Peyer's patch (tissue), 4 donors: ENCODE measurements around the gene ZNF350.

ENCODE experiments used
- CTCF ChIP-seq, 6 experiments: fragments of 450-650 bp in 4 of 6; fragments of 200-600 bp in 2 of 6; sonication (generic) in 1 of 6; IDR thresholded peaks; one replicate each; pipeline ENCODE4 v1.5.1; 2017 to 2019; ENCODE audit warnings: antibody characterized with exemption in 6 of 6, mild to moderate bottlenecking in 3 of 6, moderate library complexity in 1 of 6
- POLR2A ChIP-seq, 2 donors: fragments of 450-650 bp; IDR thresholded peaks; one replicate each; pipeline ENCODE4 v1.5.1; 2017; ENCODE audit warnings: antibody characterized with exemption in 2 of 2, mild to moderate bottlenecking in 2 of 2, moderate library complexity in 2 of 2

DNA sequence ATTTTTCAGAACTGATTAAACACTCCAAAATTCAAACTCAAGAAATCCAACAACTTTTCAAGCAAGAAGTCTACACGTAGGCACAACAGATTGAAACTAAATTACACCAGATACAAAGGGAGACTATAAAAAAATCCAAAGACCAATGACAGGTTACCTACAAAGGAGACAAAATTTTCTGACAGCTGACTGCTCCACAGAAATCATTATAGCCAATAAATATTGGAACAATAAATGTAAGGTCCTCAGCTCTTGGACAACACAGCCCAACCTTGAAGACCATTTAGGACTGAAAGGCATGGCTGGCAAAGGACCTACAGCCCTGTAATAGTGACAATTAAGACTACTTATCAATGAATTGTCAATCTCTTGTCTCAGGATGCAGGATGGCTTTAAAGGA lies 15.9 kb downstream of the ZNF350 start:
- no peak for TF ChIP-seq CTCF (IDR thresholded peaks at IDR 0.05)
- no peak for TF ChIP-seq POLR2A (IDR thresholded peaks at IDR 0.05)
